Neural progenitor cell (in vitro differentiated cells): ENCODE results near the gene PCSK2.

Experiments used
- CTCF ChIP-seq: fragments of 200-600 bp; sonication (generic); IDR thresholded peaks from 2 replicates; pipeline ENCODE4 v1.5.1; 2017; ENCODE audit warnings: antibody characterized with exemption, mild to moderate bottlenecking
- EZH2 ChIP-seq: fragments of 200-600 bp; sonication (generic); IDR thresholded peaks from 2 replicates; pipeline ENCODE4 v1.6.1; 2017; ENCODE audit warnings: antibody characterized with exemption, mild to moderate bottlenecking, moderate library complexity
- EZH2phosphoT487 ChIP-seq: fragments of 200-600 bp; sonication (generic); IDR thresholded peaks from 2 replicates; pipeline ENCODE4 v1.6.1; 2017; ENCODE audit warnings: antibody characterized with exemption

GRCh38 chr20:17315407-17316231 lies 88.8 kb downstream of the PCSK2 start:
- TF ChIP-seq CTCF (no peak), EZH2 (no peak), EZH2phosphoT487 (no peak)
